ENCODE data around the gene CEP68.
"Not testable (repeated sequence)": the region's sequence is repeated elsewhere in the genome, so short reads cannot be mapped to it uniquely, and the experiment has no call there.

CEP68 gene

GRCh38 chr2:65092791-65093190 lies 36.6 kb downstream of the CEP68 start:
- DNase-seq: no peak

GRCh38 chr2:65093211-65093610 lies 37.0 kb downstream of the CEP68 start:
- no peak for DNase-seq

DNA sequence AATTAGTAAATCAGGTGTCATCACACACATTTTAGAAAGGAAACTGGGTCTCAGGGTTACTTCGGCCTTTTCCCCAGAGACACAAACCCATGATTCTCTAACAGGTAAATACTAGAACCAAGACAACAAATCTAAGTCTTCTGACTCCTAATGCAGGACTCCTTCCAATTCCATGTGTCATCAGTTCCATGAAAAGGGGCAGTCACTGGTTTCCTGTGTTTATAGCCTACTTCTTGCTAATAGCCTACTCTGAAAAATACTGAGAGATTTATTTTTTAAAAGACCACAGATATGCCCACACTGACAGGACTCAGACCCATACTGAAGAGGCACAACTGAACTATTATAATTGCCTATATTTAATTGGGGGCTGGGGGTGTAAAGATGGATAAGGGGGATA lies 40.7 kb downstream of the CEP68 start:
- no peak for DNase-seq

- DNase-seq: no peak
Observed at GRCh38 chr2:65097844-65098243, 41.6 kb downstream of the CEP68 start.

DNA sequence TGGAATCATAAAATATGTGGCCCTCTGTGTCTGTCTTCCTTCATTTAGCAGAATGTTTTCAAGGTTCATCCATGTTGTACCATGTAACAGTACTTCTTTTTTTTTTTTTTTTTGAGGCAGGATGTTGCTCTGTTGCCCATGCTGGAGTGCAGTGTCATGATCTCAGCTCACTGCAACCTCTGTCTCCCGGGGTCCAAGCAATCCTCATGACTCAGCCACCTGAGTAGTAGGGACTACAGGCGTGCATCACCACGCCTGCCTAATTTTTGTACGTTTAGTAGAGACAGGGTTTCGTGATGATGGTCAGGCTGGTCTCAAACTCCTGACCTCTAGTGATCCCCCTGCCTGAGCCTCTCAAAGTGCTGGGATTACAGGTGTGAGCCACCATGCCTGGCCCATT lies 42.5 kb downstream of the CEP68 start:
- no peak for DNase-seq

DNA sequence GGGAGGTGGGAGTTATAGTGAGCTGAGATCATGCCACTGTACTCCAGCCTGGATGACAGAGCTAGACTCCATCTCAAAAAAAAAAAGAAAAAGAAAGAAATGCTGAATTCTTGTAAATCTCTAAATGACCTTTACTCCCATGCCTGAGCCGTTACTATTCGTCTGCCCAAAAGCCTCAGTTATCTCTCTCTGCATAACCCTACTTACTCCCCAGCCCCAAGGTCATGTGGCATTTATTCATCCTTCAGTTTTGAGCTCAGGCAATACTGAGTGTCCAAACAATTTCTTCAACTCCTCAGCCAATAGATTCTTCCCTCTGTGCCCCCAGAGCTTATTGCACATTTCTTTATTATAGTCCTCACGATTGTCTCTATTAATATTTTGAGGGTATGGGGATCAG lies 44.9 kb downstream of the CEP68 start:
- DNase-seq: no peak

GRCh38 chr2:65103013-65103715 lies 46.9 kb downstream of the CEP68 start:
- DNase-seq: no peak

DNA sequence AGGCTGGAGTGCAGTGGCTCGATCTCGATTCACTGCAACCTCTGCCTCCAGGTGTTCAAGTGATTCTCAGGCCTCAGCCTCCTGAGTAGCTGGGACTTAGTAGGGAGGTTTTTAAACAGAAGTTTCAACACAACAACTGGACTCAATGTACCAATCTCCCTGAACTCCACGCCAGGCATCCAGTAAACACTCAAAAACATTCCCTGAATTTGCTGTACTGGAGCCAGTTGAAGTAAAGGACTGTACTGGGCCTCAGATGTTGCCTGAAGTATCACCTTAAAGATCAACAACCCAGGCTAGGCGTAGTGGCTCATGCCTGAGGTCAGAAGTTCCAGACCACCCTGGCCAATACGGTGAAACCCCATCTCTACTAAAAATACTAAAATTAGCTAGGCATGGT lies 51.3 kb downstream of the CEP68 start:
- DNase-seq: no peak

DNA sequence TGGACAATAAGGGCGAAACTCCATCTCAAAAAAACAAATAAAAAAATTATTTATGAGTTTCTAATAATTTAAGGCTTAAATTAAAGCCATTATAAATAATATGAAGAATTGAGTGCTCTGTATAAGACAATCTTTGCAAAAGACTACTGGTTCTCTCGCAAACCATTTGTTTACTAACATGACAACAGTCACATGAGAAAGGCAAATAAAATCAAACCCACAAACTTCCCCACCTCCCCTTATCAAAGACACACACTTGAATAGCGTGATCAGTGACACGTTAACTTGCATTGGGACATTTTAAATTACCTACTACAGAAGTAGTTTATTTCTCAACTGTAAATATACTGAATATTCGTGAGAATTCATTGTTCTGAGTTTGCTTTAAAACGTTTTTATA lies 52.6 kb downstream of the CEP68 start:
- no peak for DNase-seq

- no peak for DNase-seq
Observed at GRCh38 chr2:65112633-65113032, 56.4 kb downstream of the CEP68 start.

DNA sequence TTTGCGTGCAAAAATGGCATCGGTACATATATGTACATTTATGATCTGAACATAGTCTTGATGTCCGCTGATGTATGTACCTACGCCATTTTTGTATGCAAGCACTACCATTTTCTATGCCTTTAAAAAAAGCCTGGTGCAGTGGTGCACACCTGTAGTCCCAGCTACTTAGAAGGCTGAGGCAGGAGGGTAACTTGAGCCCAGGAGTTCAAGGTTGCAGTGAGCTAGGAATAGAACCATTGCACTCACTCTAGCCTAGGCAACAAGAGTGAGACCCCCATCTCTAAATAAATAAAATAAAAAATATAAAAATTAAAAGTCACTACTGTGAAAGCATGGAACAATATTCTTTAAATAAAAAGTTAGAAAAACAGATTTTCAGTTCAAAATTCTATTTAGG lies 57.0 kb downstream of the CEP68 start:
- DNase-seq: no peak

- DNase-seq: no peak
Observed at GRCh38 chr2:65113816-65114215, 57.6 kb downstream of the CEP68 start.

GRCh38 chr2:65114921-65115320 lies 58.7 kb downstream of the CEP68 start:
- DNase-seq: no peak

DNA sequence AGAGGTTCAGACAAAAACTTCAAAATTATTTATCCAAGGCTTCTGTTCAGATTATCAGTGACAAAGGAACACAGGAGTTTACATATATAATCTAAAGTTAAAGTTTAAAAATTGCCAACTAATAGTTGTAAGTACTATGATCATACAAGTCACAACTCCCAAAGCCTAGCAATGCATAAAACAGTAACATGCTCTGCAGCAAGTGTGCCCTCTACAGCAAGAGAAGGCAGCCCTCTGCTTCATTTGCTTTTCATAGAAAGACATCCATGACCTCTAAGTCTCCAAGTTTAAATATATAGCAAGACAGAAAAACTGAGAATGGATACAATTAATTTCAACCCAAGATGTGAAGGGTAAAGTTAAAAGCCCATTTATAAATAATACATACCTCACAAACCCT lies 60.4 kb downstream of the CEP68 start:
- DNase-seq: no peak

DNA sequence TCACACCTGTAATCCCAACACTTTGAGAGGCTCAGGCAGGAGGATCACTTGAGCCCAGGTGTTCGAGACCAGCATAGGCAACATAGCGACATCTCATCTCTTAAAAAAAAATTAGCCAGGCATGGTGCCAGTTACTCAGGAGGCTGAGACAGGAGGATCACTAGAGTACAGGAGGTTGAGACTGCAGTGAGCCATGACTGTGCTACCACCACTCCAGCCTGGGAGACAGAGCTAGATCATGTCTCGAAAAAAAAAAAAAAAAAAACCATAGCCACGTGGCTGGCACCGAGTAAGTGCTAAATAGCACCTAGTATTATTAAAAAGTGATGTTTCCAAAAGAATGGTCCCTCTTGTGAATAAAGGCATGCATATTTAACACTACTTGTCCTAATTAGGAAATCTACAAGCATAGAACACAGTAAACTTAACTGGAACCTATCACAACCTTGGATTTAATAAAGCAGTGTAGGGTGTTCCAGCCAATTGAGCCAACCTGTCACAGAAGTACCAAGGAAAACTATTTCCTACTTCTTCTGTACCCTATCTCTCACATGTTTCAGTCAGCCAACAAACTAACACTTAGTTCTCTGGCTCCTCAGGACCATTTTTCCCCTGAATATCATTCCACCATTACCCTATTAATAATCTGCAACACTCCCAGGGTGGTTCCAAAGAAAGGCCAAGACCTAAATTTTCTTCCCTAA lies 64.9 kb downstream of the CEP68 start:
- DNase-seq: no peak

DNA sequence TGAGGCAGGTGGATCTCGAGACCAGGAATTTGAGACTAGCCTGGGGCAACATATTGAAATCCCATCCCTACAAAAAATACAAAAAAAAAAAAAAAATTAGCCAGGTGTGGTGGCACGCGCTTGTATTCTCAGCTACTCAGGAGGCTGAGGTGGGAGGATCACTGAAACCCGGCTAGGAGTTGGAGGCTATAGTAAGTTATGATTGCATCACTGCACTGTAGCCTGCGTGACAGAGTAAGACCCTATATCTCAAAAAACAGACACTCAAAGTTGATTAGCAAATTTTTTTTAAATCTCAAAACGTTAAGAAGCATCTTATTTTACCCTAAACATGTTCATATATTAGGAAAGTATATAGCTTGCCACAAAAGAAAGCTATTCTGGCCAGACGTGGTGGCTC lies 66.1 kb downstream of the CEP68 start:
- no peak for DNase-seq

DNA sequence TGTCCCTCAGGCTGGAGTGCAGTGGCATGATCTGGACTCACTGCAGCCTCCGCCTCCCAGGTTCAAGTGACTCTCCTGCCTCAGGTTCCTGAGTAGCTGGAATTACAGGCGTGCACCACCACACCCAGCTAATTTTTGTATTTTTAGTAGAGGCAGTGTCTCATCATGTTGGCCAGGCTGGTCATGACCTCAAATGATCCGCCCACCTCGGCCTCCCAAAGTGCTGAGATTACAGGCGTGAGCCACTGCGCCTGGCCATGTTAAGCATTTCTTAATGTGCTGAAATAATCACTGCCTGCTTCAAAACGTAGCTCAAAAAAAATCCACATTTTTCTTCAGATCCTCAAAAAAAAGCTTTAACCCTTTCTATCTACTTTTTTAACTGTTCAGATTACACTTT lies 69.2 kb downstream of the CEP68 start:
- DNase-seq: peak in 1 of 2 experiments; percentile 39

DNA sequence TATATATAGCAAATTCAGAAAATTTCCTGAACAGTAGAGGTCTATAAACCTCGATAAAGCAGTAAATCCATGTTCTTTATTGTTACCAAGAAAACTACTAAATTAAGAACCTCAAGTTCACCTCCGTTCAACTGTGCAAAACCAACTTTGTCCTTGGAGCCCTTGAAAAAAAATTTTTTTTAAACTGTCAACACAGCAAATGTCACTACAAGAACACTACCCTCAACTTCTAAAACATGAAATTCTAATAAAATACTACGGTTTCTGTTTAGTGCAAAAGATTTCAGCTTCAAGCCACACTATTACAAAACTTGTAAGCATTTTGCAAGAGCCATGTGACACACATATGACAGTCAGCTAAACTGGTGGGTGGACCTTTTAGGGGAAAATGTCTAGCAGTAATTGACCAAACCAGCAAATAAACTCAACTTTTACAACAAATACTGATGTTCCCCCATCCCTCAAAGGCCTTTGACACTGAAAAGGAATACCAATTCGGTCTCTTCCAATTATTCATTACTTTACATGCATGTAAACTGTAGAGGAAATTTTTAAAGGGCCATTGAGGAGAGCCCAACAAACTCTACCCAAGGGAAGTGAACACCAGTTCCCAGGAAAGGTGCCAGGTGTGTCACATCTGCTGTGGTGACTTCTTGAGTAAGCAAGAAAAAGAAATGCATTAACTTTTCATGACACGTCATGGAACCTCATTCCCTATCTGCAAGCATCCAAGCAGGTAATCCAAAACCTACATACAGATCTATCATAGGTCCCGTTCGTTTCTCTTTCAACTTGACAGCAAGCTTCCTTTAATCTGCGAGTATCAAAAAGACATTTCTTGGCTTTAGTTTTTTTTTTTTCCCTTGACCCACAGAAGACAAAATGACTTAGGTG lies 72.3 kb downstream of the CEP68 start:
- no peak for DNase-seq

- no peak for DNase-seq
Observed at GRCh38 chr2:65129286-65129825, 73.1 kb downstream of the CEP68 start.

- DNase-seq: peak; percentile 98
Observed at GRCh38 chr2:65129826-65130663, 73.8 kb downstream of the CEP68 start, which contains the start of gene RAB1A. RAB1A (minus strand) TSS chr2:65130106; CDS start chr2:65129915, 191 bp downstream.

- DNase-seq: no peak
Observed at GRCh38 chr2:65130664-65131175, 74.5 kb downstream of the CEP68 start.

- DNase-seq: not testable (repeated sequence)
Observed at GRCh38 chr2:65132930-65133329, 76.7 kb downstream of the CEP68 start.
